ENCODE results near the gene CD34. TPM values are rescaled to one million over a fixed set of nuclear protein-coding genes. Genes with fewer than 3 reads are reported as not detected.

CD34 gene
- total RNA-seq, 1 experiment from 2014 or later = not detected

DNA sequence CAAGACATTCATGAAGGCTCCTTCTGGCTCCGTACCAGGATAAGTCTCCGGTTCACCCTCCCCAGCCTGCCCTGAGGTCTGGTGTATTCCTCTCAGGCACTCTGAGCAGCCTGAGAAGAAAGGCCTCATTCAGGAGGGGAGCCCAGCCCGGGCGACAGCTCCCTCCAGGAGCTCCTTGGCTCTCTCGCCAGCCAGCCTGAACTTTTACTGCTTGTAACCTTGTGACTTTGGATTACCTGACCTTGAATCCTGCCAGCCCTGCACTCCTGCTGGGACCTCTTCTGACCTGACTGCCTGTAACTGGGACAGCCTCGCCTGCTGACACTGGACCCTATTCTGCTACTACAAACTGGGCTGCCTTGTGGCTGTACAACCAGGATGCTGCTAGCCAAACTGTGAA, 65.8 kb downstream of the CD34 start:
- H3K9ac ChIP-seq (ENCODE audit: low read length) = no peak overlapping the region
- TF ChIP-seq EZH2 (IDR thresholded peaks at IDR 0.05; ENCODE audit: low read length, unreplicated experiment) (no peak), EZH2phosphoT487 (IDR thresholded peaks at IDR 0.05; ENCODE audit: borderline replicate concordance, low read length) (no peak)
- TF ChIP-seq, protein P1, sequence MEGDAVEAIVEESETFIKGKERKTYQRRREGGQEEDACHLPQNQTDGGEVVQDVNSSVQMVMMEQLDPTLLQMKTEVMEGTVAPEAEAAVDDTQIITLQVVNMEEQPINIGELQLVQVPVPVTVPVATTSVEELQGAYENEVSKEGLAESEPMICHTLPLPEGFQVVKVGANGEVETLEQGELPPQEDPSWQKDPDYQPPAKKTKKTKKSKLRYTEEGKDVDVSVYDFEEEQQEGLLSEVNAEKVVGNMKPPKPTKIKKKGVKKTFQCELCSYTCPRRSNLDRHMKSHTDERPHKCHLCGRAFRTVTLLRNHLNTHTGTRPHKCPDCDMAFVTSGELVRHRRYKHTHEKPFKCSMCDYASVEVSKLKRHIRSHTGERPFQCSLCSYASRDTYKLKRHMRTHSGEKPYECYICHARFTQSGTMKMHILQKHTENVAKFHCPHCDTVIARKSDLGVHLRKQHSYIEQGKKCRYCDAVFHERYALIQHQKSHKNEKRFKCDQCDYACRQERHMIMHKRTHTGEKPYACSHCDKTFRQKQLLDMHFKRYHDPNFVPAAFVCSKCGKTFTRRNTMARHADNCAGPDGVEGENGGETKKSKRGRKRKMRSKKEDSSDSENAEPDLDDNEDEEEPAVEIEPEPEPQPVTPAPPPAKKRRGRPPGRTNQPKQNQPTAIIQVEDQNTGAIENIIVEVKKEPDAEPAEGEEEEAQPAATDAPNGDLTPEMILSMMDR (conservative IDR thresholded peaks at IDR 0.05; ENCODE audit: low read depth, low read length) = no peak
- no peak overlapping the region for H3K4me2 ChIP-seq (ENCODE audit: low read length)
- peaks cover 17% of the 10 kb centered on the region for H3F3A ChIP-seq (ENCODE audit: low read length, unreplicated experiment)
- no peaks in the 10 kb centered on the region for H4K20me1 ChIP-seq (ENCODE audit: low read length)
- peaks cover 39% of the 10 kb centered on the region for H3K4me1 ChIP-seq (ENCODE audit: insufficient read depth, low read length)
- H2AFZ ChIP-seq (ENCODE audit: low read length) = no peak overlapping the region
- H3K4me3 ChIP-seq (ENCODE audit: low read length) = no peak overlapping the region
- H3K27me3 ChIP-seq (ENCODE audit: low read length) = no peaks in the 10 kb centered on the region
- no peaks in the 10 kb centered on the region for H3K9me2 ChIP-seq (replicated peaks; ENCODE audit: low read length)
- H3K27ac ChIP-seq (ENCODE audit: low read length) = no peak overlapping the region
- peaks cover 76% of the 10 kb centered on the region for H3K79me2 ChIP-seq (ENCODE audit: low read length)
- BruUV-seq (replicated peaks) = no TSS peak
- no peaks in the 10 kb centered on the region; the same call in 1 of the 2 replicates for H3K36me3 ChIP-seq (ENCODE audit: low read depth, low read length)
- DNase-seq = no peak
- H3K9me3 ChIP-seq (ENCODE audit: low read length) = no peaks in the 10 kb centered on the region
- no peak for ATAC-seq
- ChIA-PET CTCF (no interaction called here), POLR2A (ENCODE audit: unreplicated experiment) (interaction anchor here (0.7 kb wide), 1 partner anchor 23 kb away, joined by 4 read pairs; no protein-coding TSS in a partner anchor)
- intact Hi-C loops (cut with micrococcal nuclease) = no loop called here

DNA sequence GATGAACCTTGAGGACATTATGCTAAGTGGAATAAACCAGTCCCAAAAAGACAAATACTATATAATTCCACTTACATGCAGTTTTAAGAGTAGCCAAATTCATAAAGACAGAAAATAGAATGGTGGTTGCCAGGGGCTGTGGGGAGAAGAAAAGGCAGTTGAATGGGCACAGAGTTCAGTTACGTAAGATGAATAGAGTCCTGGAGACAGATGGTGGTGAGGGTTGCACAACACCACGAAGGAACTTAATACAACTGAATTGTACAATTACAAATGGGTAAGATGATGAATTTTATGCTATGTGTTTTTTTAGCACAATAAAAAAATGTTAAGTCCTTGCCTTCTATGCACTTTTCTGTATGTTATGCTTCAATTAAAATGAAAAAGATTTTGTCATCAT, 66.6 kb downstream of the CD34 start:
- ChIA-PET POLR2A (ENCODE audit: unreplicated experiment) (no interaction called here), CTCF (no interaction called here)
- DNase-seq (no peak), ATAC-seq (no peak)
- Histone ChIP-seq H3K9ac (ENCODE audit: low read length) (no peak overlapping the region), H4K20me1 (ENCODE audit: low read length) (no peaks in the 10 kb centered on the region), H3K79me2 (ENCODE audit: low read length) (peaks cover 74% of the 10 kb centered on the region), H3K4me2 (ENCODE audit: low read length) (no peak overlapping the region), H3F3A (ENCODE audit: low read length, unreplicated experiment) (peaks cover 17% of the 10 kb centered on the region), H2AFZ (ENCODE audit: low read length) (no peak overlapping the region), H3K27me3 (ENCODE audit: low read length) (no peaks in the 10 kb centered on the region), H3K4me1 (ENCODE audit: insufficient read depth, low read length) (peaks cover 32% of the 10 kb centered on the region), H3K9me2 (replicated peaks; ENCODE audit: low read length) (no peaks in the 10 kb centered on the region), H3K4me3 (ENCODE audit: low read length) (no peak overlapping the region), H3K9me3 (ENCODE audit: low read length) (no peaks in the 10 kb centered on the region), H3K27ac (ENCODE audit: low read length) (no peak overlapping the region), H3K36me3 (ENCODE audit: low read depth, low read length) (no peaks in the 10 kb centered on the region; the same call in 1 of the 2 replicates)
- intact Hi-C loops (cut with micrococcal nuclease) = no loop called here
- TF ChIP-seq EZH2 (IDR thresholded peaks at IDR 0.05; ENCODE audit: low read length, unreplicated experiment) (no peak), EZH2phosphoT487 (IDR thresholded peaks at IDR 0.05; ENCODE audit: borderline replicate concordance, low read length) (no peak)
- TF ChIP-seq, protein P1 (conservative IDR thresholded peaks at IDR 0.05; ENCODE audit: low read depth, low read length) = no peak
- BruUV-seq (replicated peaks) = no TSS peak

DNA sequence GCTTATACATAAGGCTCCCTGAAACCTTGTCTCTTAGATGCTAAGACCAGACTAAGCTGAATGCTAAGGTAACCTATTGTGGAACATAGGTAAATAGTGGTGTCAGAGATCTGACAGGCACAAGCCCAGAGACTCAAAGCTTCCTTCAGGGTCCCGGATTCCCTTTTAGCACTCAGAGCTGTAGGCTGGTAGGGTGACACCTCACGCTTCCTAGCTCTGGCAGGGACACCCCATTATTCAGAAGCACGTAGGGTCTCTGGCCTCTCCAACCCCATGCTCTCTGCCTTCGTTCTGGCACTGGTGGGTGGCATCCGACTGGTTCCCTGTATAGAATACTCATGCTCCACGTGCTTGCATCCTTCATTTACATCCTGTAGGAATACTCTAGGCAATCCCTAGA, 68.4 kb downstream of the CD34 start:
- intact Hi-C loops (cut with micrococcal nuclease) = no loop called here
- CTCF ChIA-PET = interaction anchor here (0.6 kb wide), 1 partner anchor 45 kb away, joined by 6 read pairs; no protein-coding TSS in a partner anchor

More for the DNA sequence above, 68.4 kb downstream of the CD34 start:
- no TSS peak for BruUV-seq (replicated peaks)
- TF ChIP-seq EZH2 (IDR thresholded peaks at IDR 0.05; ENCODE audit: low read length, unreplicated experiment) (no peak), EZH2phosphoT487 (IDR thresholded peaks at IDR 0.05; ENCODE audit: borderline replicate concordance, low read length) (no peak)
- TF ChIP-seq, protein P1 (conservative IDR thresholded peaks at IDR 0.05; ENCODE audit: low read depth, low read length) = no peak
- Histone ChIP-seq H4K20me1 (ENCODE audit: low read length) (no peaks in the 10 kb centered on the region; the same call in 1 of the 2 replicates), H2AFZ (ENCODE audit: low read length) (no peak overlapping the region), H3K9ac (ENCODE audit: low read length) (no peak overlapping the region), H3K4me1 (ENCODE audit: insufficient read depth, low read length) (peaks cover 15% of the 10 kb centered on the region), H3K27ac (ENCODE audit: low read length) (no peak overlapping the region), H3K4me3 (ENCODE audit: low read length) (no peak overlapping the region), H3K4me2 (ENCODE audit: low read length) (no peak overlapping the region), H3K79me2 (ENCODE audit: low read length) (peaks cover 82% of the 10 kb centered on the region), H3K9me3 (ENCODE audit: low read length) (no peaks in the 10 kb centered on the region), H3K36me3 (ENCODE audit: low read depth, low read length) (no peaks in the 10 kb centered on the region; the same call in 1 of the 2 replicates), H3F3A (ENCODE audit: low read length, unreplicated experiment) (peaks cover 12% of the 10 kb centered on the region), H3K27me3 (ENCODE audit: low read length) (no peaks in the 10 kb centered on the region), H3K9me2 (replicated peaks; ENCODE audit: low read length) (no peaks in the 10 kb centered on the region)
- POLR2A ChIA-PET (ENCODE audit: unreplicated experiment) = no interaction called here
- no peak for ATAC-seq
- no peak for DNase-seq
